Kidney epithelial cell (primary cell): Measurements from ENCODE around the gene SMC1B. TPM values are rescaled to one million over a fixed set of nuclear protein-coding genes. Genes with fewer than 3 reads are reported as not detected.
A peak's percentile ranks its signal among the peaks of the same experiment; 100 is the strongest.

Experiments
- DNase-seq: peaks from one replicate; pipeline ENCODE4 v3.0.0-alpha.2; 2010; ENCODE audit warnings: low read depth
- H3K27me3 ChIP-seq: 2 replicates; pipeline ENCODE4 v1.6.0; 2011; ENCODE audit warnings: low read length; ENCODE audit not compliant: control insufficient read depth, insufficient read depth
- H3K36me3 ChIP-seq: 2 replicates; pipeline ENCODE4 v1.5.1; 2011; ENCODE audit warnings: low read length; ENCODE audit not compliant: control insufficient read depth, insufficient read depth
- H3K4me3 ChIP-seq: 2 replicates; pipeline ENCODE4 v1.5.1; 2011; ENCODE audit warnings: low read depth, mild to moderate bottlenecking, control low read depth, low read length
- total RNA-seq: library from RNA; depleted of rRNA; stranded (reverse); fragments of >200 nt; gene quantifications from 2 replicates; pipeline ENCODE4 v1.2.3, GENCODE V29; 2015
- TF ChIP-seq, protein P1 (sequence below): IDR thresholded peaks from 2 replicates; pipeline ENCODE4 v1.5.1; 2011; ENCODE audit warnings: mild to moderate bottlenecking, moderate library complexity, low read length, control low read depth, inconsistent platforms; ENCODE audit not compliant: insufficient read depth, poor library complexity, severe bottlenecking

The SMC1B gene
- total RNA-seq, 1 donor from 2014 or later = 0.08 TPM

DNA sequence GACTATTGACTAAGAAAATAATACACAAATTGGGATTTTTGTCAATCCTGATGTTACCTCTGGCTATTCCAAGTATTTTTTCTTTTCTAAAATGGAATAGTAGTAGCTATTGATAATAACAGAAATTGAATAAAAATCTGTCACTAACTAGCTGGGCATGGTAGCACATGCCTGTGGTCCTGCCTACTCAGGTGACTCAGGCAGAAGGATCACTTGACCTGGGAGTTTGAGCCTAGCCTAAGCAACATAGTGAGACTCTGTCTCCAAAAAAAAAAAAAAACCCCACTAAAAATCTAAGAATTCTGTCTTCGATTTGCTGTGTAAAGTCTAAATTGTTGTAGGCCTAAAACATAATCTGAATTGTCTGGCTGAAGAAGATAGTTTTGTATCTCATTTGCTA, 61.4 kb downstream of the SMC1B start:
- no peaks in the 10 kb centered on the region for H3K36me3 ChIP-seq
- H3K27me3 ChIP-seq = no peaks in the 10 kb centered on the region
- no peak for DNase-seq

GRCh38 chr22:45349916-45350315, 63.5 kb downstream of the SMC1B start:
- TF ChIP-seq, protein P1, sequence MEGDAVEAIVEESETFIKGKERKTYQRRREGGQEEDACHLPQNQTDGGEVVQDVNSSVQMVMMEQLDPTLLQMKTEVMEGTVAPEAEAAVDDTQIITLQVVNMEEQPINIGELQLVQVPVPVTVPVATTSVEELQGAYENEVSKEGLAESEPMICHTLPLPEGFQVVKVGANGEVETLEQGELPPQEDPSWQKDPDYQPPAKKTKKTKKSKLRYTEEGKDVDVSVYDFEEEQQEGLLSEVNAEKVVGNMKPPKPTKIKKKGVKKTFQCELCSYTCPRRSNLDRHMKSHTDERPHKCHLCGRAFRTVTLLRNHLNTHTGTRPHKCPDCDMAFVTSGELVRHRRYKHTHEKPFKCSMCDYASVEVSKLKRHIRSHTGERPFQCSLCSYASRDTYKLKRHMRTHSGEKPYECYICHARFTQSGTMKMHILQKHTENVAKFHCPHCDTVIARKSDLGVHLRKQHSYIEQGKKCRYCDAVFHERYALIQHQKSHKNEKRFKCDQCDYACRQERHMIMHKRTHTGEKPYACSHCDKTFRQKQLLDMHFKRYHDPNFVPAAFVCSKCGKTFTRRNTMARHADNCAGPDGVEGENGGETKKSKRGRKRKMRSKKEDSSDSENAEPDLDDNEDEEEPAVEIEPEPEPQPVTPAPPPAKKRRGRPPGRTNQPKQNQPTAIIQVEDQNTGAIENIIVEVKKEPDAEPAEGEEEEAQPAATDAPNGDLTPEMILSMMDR = no peak
- no peak for DNase-seq
- Histone ChIP-seq H3K4me3 (no peak overlapping the region), H3K27me3 (no peaks in the 10 kb centered on the region), H3K36me3 (no peaks in the 10 kb centered on the region)

More for the DNA sequence above, 61.4 kb downstream of the SMC1B start:
- H3K4me3 ChIP-seq = no peak overlapping the region
- TF ChIP-seq, protein P1 = no peak

DNA sequence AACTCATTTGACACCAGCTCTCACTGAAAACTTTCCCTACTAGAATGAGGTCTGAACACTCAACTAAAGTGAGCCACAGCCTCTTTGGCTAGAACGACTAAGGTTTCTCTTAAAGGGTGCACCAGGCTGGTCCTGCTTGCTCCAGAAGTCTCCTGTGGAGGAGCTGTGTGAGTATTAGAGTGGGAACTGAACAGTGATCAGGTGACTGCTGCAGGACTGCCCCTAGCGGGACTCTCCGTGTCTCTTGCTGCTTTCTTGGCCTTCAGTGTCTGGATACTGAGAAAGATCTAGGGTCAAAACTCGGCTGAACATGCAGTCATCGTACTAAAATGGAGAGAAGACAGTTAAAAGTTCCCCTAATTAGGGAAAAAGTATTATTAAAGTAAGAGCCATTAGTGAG, 69.1 kb downstream of the SMC1B start:
- TF ChIP-seq, protein P1 = peak; percentile 44
- no peak for DNase-seq
- no peaks in the 10 kb centered on the region for H3K27me3 ChIP-seq
- no peaks in the 10 kb centered on the region for H3K36me3 ChIP-seq
- no peak overlapping the region for H3K4me3 ChIP-seq

DNA sequence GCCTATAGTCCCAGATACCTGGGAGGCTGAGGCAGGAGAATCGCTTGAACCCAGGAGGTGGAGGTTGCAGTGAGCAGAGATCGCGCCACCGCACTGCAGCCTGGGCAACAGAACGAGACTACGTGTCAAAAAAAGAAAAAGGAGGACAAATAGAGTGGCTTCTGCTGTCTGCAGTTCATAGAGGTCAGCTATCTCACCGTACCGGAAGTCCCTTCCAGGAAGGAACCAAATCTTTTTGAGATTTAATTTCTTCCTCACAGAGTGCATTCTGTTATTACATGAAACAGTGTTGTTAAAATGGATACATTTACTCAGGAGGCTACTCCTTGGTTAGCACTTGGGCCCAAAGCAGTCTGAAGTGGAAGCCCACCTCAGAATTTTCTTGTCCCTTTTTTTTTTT, 70.3 kb downstream of the SMC1B start:
- Histone ChIP-seq H3K4me3 (no peak overlapping the region), H3K36me3 (no peaks in the 10 kb centered on the region), H3K27me3 (no peaks in the 10 kb centered on the region)
- no peak for DNase-seq
- TF ChIP-seq, protein P1 = no peak

- Histone ChIP-seq H3K4me3 (no peak overlapping the region), H3K36me3 (no peaks in the 10 kb centered on the region), H3K27me3 (no peaks in the 10 kb centered on the region)
- DNase-seq = no peak
- TF ChIP-seq, protein P1 = no peak
These were observed 71.9 kb downstream of the SMC1B start for GRCh38 chr22:45341498-45341897.

DNA sequence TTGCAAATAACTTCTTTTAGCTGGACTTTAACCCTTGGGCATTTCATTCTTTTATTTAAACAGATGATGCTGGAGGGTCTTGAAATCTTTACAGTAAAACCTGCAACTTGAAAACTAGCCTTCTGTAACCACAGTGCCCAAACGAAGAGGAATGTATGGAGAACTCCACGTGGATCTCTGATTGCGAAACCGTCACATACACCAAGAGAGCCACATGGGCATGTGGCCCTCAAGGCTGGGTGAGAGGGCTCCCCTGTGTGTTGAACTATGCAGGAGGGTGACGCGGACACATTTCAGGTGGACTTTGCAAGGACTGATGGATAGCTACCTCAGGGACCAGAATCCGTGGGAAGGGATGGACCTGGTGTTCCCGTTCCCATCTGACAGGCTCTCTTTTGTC, 73.1 kb downstream of the SMC1B start:
- DNase-seq = no peak
- H3K4me3 ChIP-seq = no peak overlapping the region
- H3K27me3 ChIP-seq = no peaks in the 10 kb centered on the region
- TF ChIP-seq, protein P1 = no peak
- H3K36me3 ChIP-seq = no peaks in the 10 kb centered on the region
